Measurements from ENCODE around the gene RAB11FIP4.

The RAB11FIP4 gene

GRCh38 chr17:31400481-31400950 lies 9.0 kb downstream of the RAB11FIP4 start:
- H3K4me3 ChIP-seq (ENCODE audit: low read depth, low read length), result no peak overlapping the region

GRCh38 chr17:31401456-31402254 lies 10.2 kb downstream of the RAB11FIP4 start:
- DNase-seq (ENCODE audit: low read depth), result no peak
- H3K4me3 ChIP-seq (ENCODE audit: low read depth, low read length), result no peak overlapping the region
- TF ChIP-seq CTCF (conservative IDR thresholded peaks at IDR 0.05; ENCODE audit: low read depth, low read length), result no peak

More at GRCh38 chr17:31400481-31400950, 9.0 kb downstream of the RAB11FIP4 start:
- no peak for DNase-seq (ENCODE audit: low read depth)
- no peak for TF ChIP-seq CTCF (conservative IDR thresholded peaks at IDR 0.05; ENCODE audit: low read depth, low read length)

- TF ChIP-seq CTCF (conservative IDR thresholded peaks at IDR 0.05; ENCODE audit: low read depth, low read length), result no peak
- H3K4me3 ChIP-seq (ENCODE audit: low read depth, low read length), result no peak overlapping the region
- no peak for DNase-seq (ENCODE audit: low read depth)
These were observed 12.8 kb downstream of the RAB11FIP4 start for GRCh38 chr17:31404028-31404949.

GRCh38 chr17:31405890-31406371 lies 14.5 kb downstream of the RAB11FIP4 start:
- DNase-seq (ENCODE audit: low read depth), result no peak
- TF ChIP-seq CTCF (conservative IDR thresholded peaks at IDR 0.05; ENCODE audit: low read depth, low read length), result no peak

GRCh38 chr17:31408586-31408985 lies 17.1 kb downstream of the RAB11FIP4 start:
- H3K4me3 ChIP-seq (ENCODE audit: low read depth, low read length), result no peak overlapping the region
- no peak for TF ChIP-seq CTCF (conservative IDR thresholded peaks at IDR 0.05; ENCODE audit: low read depth, low read length)
- DNase-seq (ENCODE audit: low read depth), result no peak

More at GRCh38 chr17:31405890-31406371, 14.5 kb downstream of the RAB11FIP4 start:
- H3K4me3 ChIP-seq (ENCODE audit: low read depth, low read length), result no peak overlapping the region

GRCh38 chr17:31411707-31412285 lies 20.3 kb downstream of the RAB11FIP4 start:
- no peak for DNase-seq (ENCODE audit: low read depth)

More at GRCh38 chr17:31411707-31412285, 20.3 kb downstream of the RAB11FIP4 start:
- no peak for TF ChIP-seq CTCF (conservative IDR thresholded peaks at IDR 0.05; ENCODE audit: low read depth, low read length)
- H3K4me3 ChIP-seq (ENCODE audit: low read depth, low read length), result no peak overlapping the region

Data from choroid plexus epithelial cell (primary cell).